ENCODE results near the gene BANK1.

Gene BANK1, protein sequence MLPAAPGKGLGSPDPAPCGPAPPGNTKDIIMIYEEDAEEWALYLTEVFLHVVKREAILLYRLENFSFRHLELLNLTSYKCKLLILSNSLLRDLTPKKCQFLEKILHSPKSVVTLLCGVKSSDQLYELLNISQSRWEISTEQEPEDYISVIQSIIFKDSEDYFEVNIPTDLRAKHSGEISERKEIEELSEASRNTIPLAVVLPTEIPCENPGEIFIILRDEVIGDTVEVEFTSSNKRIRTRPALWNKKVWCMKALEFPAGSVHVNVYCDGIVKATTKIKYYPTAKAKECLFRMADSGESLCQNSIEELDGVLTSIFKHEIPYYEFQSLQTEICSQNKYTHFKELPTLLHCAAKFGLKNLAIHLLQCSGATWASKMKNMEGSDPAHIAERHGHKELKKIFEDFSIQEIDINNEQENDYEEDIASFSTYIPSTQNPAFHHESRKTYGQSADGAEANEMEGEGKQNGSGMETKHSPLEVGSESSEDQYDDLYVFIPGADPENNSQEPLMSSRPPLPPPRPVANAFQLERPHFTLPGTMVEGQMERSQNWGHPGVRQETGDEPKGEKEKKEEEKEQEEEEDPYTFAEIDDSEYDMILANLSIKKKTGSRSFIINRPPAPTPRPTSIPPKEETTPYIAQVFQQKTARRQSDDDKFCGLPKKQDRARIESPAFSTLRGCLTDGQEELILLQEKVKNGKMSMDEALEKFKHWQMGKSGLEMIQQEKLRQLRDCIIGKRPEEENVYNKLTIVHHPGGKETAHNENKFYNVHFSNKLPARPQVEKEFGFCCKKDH

GRCh38 chr4:101790521-101791181, at the start of gene BANK1:
Gene BANK1, plus strand, starts transcription at chr4:101790730. Its CDS starts 151 bp downstream, at chr4:101790881.
- no peak for TF ChIP-seq GATA1 (IDR thresholded peaks at IDR 0.05; ENCODE audit: low read depth, low read length)
- peak; percentile 30 for TF ChIP-seq POLR2A (IDR thresholded peaks at IDR 0.05; ENCODE audit: low read length)
- peak; percentile 60 to 62 for DNase-seq

DNA sequence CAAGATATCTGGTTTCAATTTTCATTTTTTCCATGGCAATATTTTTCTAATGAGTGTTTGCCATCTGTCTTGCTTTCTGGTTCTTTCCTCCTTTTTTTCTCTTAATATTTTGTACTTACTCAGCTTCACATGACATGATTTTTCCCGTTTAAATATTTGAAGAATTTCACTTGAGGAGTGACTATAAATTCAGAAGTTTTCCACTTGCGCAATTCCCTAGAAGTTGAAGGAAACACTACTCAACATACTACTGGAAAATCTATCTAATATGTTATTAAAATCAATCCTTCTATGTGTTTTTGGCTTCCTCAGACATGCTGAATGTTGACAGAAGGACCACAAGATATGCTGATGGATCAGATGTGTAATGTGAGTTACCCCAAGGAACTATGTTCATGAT, 36.8 kb upstream of the BANK1 start:
- no peak for DNase-seq
- TF ChIP-seq POLR2A (IDR thresholded peaks at IDR 0.05; ENCODE audit: low read length) (no peak), GATA1 (IDR thresholded peaks at IDR 0.05; ENCODE audit: low read depth, low read length) (no peak)

- DNase-seq, result no peak
- TF ChIP-seq POLR2A (IDR thresholded peaks at IDR 0.05; ENCODE audit: low read length), result no peak
- no peak for TF ChIP-seq GATA1 (IDR thresholded peaks at IDR 0.05; ENCODE audit: low read depth, low read length)
Observed at GRCh38 chr4:101756181-101756580, 34.3 kb upstream of the BANK1 start.

DNA sequence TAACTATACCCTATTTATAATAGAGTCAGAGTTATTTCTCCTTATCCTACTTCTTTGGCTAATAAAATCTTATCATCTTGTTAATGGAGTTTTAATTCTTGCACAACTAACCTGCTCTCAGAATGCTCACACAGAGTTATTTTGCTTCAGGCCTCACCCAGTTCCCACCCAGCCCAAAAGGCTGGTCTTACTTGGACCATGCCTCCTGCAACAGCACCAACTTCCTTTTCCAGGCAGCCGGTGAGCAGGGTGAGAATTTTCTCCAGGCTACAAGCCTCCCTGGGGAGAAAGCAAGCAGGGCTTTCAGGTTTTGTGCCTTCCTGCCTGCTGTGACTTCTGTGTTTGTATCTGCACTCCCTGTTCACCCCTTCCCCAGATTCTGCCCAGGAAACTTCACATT, 29.1 kb upstream of the BANK1 start:
- no peak for DNase-seq
- TF ChIP-seq GATA1 (IDR thresholded peaks at IDR 0.05; ENCODE audit: low read depth, low read length) (no peak), POLR2A (IDR thresholded peaks at IDR 0.05; ENCODE audit: low read length) (no peak)

DNA sequence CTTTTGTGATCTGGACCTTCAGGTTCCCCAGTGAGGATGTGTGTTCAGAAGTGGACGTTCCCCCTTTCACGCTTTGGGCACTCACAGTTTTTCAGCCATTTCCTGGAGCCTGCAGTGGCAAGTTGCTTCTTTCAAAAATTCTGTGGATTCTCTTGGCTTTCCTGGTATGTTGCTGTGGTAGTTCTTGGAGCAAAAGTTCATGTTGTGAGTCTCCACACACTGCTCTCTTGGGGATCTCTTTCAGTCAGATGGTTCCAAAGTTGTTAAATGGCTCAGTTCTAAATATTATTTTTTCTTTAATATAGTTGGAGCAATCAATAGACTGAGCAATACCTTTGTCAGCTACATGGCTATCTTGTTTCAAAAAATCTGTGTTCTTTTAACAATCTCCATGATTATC, 28.5 kb upstream of the BANK1 start:
- TF ChIP-seq POLR2A (IDR thresholded peaks at IDR 0.05; ENCODE audit: low read length), result no peak
- no peak for TF ChIP-seq GATA1 (IDR thresholded peaks at IDR 0.05; ENCODE audit: low read depth, low read length)

DNA sequence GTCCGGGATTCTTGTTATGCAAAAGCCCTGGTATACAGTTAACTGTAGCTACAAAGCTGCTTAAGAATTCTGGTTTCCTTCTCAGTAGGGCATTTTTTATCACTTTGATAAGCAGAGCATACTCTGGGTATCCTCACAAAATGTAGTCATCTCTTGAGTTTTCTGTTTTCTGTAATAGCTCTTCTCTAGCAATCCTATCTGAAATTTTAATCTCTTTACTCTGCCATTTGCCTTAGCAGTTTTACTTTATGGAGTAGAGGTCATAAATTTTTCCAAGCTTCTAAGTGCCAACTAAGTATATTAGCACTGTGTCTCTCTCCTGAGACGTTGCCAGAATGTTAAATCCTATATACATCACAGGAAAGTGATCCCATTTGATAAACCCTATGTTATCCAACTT, 28.0 kb upstream of the BANK1 start:
- no peak for DNase-seq
- no peak for TF ChIP-seq POLR2A (IDR thresholded peaks at IDR 0.05; ENCODE audit: low read length)
- TF ChIP-seq GATA1 (IDR thresholded peaks at IDR 0.05; ENCODE audit: low read depth, low read length), result no peak

More for the DNA sequence above, 28.5 kb upstream of the BANK1 start:
- DNase-seq, result no peak

DNA sequence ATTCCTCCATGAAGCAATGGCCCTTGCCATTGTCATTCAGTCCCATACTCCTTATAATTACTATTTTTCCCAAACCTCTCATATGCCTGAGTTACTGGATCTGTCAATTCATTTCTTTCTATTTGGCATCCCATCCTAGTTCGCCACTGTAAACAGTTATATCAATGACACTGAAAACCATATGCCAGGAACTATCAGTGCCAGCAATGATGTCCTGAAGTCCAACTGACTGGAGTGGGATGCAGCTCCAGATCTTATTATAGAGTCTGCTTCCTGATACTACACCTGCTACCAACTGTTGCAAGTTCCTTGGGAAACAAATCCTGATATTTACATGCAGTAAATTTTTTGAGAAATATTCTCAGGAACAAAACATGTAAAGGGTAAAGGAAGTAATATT, 27.0 kb upstream of the BANK1 start:
- TF ChIP-seq GATA1 (IDR thresholded peaks at IDR 0.05; ENCODE audit: low read depth, low read length), result no peak
- no peak for TF ChIP-seq POLR2A (IDR thresholded peaks at IDR 0.05; ENCODE audit: low read length)
- DNase-seq, result no peak

DNA sequence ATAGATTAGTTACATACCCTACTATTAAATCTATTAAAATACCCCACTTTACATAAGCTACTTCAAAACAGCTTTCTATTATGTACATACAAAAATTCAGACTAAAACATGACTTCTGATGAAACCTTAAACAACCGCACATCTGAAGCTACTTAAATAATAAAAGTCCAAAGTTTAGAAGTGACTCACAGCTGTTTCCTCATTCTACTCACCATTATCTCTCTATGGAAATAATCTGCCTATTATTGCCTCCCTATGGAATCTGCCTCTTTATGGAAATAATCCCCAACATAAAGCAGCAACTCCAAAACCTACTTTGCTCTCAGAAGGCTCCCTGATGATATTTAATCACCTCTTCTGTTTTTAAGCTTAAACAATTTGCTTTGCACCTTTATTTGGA, 15.7 kb upstream of the BANK1 start:
- no peak for DNase-seq
- TF ChIP-seq GATA1 (IDR thresholded peaks at IDR 0.05; ENCODE audit: low read depth, low read length), result no peak
- TF ChIP-seq POLR2A (IDR thresholded peaks at IDR 0.05; ENCODE audit: low read length), result no peak

GRCh38 chr4:101777431-101777830, 13.1 kb upstream of the BANK1 start:
- TF ChIP-seq POLR2A (IDR thresholded peaks at IDR 0.05; ENCODE audit: low read length), result no peak
- DNase-seq, result no peak

DNA sequence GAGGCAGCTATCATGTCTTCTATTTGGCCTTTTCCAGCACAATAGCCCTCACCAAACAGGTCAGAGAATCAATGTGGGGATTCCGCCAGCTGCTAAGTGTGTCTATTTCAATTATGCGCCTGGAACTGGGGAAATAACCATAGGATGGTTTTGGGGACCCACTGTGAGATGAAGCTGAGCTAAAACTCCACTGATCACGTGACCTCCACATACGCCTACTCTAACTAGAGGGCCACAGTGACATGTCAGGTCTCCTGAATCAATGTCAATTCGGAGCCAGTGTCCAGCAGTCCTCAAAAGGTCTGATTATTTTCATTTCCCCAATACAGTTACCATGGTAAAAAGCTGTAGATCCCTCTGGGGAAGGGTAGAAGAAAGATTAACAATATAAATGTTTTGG, 10.2 kb upstream of the BANK1 start:
- TF ChIP-seq GATA1 (IDR thresholded peaks at IDR 0.05; ENCODE audit: low read depth, low read length) (no peak), POLR2A (IDR thresholded peaks at IDR 0.05; ENCODE audit: low read length) (no peak)
- no peak for DNase-seq

GRCh38 chr4:101782546-101782945, 8.0 kb upstream of the BANK1 start:
- no peak for DNase-seq
- TF ChIP-seq POLR2A (IDR thresholded peaks at IDR 0.05; ENCODE audit: low read length) (no peak), GATA1 (IDR thresholded peaks at IDR 0.05; ENCODE audit: low read depth, low read length) (no peak)

- TF ChIP-seq POLR2A (IDR thresholded peaks at IDR 0.05; ENCODE audit: low read length), result no peak
- TF ChIP-seq GATA1 (IDR thresholded peaks at IDR 0.05; ENCODE audit: low read depth, low read length), result no peak
- no peak for DNase-seq
Observed at GRCh38 chr4:101784957-101785356, 5.6 kb upstream of the BANK1 start.

- no peak for DNase-seq
- TF ChIP-seq POLR2A (IDR thresholded peaks at IDR 0.05; ENCODE audit: low read length), result no peak
- no peak for TF ChIP-seq GATA1 (IDR thresholded peaks at IDR 0.05; ENCODE audit: low read depth, low read length)
Observed at GRCh38 chr4:101785486-101785885, 5.0 kb upstream of the BANK1 start.

DNA sequence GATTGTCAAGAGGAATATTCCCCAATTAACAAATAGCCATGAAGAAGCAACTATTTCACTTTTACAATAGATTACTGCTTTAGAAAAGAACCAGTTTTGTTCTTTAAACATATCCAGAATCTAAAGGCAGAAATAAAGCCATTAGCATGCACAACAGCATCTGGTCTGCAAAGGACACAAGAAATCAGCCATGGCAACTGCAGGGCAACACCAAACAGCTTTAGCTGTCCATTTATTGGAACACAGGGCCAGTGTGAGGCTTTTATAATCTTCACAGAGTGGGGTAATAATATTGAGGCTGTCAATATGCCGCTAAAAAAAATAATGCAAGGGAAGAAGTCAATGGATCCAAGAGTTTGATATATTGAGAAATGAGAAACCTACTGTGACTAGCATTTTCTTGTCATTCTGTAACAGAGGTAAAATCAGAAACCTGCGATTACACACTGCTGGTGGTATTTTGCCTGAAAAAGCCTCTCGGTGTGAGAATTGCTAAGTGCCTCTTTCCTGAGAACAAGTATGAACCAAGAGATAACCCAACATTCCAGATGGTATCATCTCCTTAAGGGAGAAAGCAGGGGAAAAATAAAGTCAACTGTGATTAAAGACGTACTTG, 2.7 kb upstream of the BANK1 start:
- DNase-seq, result no peak
- no peak for TF ChIP-seq GATA1 (IDR thresholded peaks at IDR 0.05; ENCODE audit: low read depth, low read length)
- TF ChIP-seq POLR2A (IDR thresholded peaks at IDR 0.05; ENCODE audit: low read length), result no peak
